ENCODE measurements around the gene FOS.
A peak's percentile ranks its signal among the peaks of the same experiment; 100 is the strongest.
"Not testable (repeated sequence)": the region's sequence is repeated elsewhere in the genome, so short reads cannot be mapped to it uniquely, and the experiment has no call there.

FOS gene

DNA sequence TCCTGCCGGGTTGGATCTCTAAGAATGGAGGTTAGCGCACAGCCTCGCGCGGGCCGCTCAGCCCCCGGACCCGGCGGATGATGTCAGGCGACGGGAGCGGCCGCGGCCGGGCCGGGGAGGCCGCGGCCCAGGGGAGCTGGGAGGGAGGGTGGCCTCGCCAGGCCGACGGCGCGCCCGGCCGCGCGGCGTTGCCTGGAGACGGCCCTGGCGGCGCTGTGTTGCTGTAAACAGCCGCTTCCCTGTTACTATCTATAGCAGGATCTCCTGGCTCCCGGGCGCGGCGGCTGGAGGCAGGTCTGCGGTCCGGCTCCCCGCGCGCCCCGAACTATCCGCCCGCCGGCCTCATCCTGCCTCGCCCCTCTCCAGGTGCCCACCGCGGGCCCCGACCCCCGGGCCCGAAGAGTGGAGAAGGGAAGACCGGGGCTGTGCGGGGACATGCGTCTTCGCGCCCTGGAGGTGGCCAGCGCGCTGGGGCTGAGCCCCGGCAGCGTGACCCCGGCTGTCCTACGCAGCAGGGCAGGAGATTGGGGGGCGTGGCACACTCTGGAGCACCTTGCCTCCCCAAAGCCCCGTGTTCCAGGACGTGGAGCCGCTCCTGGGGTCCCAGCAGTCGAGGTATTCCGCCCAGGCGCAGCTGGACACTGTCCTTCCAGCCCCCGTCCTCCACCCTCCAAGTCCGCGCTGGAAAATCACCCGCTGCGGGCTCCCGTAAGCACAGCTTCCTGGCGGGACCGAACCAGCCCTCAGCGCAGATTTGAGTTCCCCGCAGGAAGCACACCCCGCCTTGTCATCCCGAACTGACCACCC is 1.4 kb upstream of the FOS start:
- DNase-seq (ENCODE audit: low read depth, low spot score), result no peak

DNA sequence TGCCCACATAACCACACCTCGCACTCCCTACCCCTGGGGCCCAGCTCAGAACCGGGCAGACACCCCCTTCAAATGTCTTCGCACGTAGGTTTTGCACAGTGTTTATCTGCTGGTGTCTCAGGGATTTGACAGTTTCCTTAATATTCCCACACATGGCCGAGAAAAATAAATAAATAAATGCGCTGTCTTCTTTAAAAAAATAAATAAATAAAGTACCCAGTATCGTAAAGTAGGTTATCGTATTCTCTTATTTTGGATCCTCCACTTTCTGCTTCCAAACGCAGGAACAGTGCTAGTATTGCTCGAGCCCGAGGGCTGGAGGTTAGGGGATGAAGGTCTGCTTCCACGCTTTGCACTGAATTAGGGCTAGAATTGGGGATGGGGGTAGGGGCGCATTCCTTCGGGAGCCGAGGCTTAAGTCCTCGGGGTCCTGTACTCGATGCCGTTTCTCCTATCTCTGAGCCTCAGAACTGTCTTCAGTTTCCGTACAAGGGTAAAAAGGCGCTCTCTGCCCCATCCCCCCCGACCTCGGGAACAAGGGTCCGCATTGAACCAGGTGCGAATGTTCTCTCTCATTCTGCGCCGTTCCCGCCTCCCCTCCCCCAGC is 710 bp upstream of the FOS start:
- no peak for DNase-seq (ENCODE audit: low read depth, low spot score)

DNA sequence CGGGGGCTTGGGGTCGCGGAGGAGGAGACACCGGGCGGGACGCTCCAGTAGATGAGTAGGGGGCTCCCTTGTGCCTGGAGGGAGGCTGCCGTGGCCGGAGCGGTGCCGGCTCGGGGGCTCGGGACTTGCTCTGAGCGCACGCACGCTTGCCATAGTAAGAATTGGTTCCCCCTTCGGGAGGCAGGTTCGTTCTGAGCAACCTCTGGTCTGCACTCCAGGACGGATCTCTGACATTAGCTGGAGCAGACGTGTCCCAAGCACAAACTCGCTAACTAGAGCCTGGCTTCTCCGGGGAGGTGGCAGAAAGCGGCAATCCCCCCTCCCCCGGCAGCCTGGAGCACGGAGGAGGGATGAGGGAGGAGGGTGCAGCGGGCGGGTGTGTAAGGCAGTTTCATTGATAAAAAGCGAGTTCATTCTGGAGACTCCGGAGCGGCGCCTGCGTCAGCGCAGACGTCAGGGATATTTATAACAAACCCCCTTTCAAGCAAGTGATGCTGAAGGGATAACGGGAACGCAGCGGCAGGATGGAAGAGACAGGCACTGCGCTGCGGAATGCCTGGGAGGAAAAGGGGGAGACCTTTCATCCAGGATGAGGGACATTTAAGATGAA is 630 bp downstream of the FOS start:
- DNase-seq (ENCODE audit: low read depth, low spot score), result no peak

DNA sequence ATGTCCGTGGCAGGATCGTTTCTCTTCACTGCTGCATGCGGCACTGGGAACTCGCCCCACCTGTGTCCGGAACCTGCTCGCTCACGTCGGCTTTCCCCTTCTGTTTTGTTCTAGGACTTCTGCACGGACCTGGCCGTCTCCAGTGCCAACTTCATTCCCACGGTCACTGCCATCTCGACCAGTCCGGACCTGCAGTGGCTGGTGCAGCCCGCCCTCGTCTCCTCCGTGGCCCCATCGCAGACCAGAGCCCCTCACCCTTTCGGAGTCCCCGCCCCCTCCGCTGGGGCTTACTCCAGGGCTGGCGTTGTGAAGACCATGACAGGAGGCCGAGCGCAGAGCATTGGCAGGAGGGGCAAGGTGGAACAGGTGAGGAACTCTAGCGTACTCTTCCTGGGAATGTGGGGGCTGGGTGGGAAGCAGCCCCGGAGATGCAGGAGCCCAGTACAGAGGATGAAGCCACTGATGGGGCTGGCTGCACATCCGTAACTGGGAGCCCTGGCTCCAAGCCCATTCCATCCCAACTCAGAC is 1.2 kb downstream of the FOS start:
- no peak for DNase-seq (ENCODE audit: low read depth, low spot score)

DNA sequence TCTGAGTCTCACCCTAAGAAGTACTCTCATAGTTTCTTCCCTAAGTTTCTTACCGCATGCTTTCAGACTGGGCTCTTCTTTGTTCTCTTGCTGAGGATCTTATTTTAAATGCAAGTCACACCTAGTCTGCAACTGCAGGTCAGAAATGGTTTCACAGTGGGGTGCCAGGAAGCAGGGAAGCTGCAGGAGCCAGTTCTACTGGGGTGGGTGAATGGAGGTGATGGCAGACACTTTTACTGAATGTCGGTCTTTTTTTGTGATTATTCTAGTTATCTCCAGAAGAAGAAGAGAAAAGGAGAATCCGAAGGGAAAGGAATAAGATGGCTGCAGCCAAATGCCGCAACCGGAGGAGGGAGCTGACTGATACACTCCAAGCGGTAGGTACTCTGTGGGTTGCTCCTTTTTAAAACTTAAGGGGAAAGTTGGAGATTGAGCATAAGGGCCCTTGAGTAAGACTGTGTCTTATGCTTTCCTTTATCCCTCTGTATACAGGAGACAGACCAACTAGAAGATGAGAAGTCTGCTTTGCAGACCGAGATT is 1.7 kb downstream of the FOS start:
- no peak for DNase-seq (ENCODE audit: low read depth, low spot score)

DNA sequence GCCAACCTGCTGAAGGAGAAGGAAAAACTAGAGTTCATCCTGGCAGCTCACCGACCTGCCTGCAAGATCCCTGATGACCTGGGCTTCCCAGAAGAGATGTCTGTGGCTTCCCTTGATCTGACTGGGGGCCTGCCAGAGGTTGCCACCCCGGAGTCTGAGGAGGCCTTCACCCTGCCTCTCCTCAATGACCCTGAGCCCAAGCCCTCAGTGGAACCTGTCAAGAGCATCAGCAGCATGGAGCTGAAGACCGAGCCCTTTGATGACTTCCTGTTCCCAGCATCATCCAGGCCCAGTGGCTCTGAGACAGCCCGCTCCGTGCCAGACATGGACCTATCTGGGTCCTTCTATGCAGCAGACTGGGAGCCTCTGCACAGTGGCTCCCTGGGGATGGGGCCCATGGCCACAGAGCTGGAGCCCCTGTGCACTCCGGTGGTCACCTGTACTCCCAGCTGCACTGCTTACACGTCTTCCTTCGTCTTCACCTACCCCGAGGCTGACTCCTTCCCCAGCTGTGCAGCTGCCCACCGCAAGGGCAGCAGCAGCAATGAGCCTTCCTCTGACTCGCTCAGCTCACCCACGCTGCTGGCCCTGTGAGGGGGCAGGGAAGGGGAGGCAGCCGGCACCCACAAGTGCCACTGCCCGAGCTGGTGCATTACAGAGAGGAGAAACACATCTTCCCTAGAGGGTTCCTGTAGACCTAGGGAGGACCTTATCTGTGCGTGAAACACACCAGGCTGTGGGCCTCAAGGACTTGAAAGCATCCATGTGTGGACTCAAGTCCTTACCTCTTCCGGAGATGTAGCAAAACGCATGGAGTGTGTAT is 2.4 kb downstream of the FOS start:
- DNase-seq (ENCODE audit: low read depth, low spot score), result no peak

DNA sequence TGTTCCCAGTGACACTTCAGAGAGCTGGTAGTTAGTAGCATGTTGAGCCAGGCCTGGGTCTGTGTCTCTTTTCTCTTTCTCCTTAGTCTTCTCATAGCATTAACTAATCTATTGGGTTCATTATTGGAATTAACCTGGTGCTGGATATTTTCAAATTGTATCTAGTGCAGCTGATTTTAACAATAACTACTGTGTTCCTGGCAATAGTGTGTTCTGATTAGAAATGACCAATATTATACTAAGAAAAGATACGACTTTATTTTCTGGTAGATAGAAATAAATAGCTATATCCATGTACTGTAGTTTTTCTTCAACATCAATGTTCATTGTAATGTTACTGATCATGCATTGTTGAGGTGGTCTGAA is 3.0 kb downstream of the FOS start:
- DNase-seq (ENCODE audit: low read depth, low spot score), result no peak

DNA sequence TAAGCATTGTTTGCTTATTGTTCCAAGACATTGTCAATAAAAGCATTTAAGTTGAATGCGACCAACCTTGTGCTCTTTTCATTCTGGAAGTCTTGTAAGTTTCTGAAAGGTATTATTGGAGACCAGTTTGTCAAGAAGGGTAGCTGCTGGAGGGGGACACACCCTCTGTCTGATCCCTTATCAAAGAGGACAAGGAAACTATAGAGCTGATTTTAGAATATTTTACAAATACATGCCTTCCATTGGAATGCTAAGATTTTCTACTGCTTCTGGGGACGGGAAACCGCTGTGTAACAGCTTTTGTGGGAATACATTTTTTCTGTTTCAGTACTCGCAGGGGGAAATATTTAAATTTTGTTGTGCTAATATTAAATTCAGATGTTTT is 3.5 kb downstream of the FOS start:
- DNase-seq (ENCODE audit: low read depth, low spot score), result no peak

DNA sequence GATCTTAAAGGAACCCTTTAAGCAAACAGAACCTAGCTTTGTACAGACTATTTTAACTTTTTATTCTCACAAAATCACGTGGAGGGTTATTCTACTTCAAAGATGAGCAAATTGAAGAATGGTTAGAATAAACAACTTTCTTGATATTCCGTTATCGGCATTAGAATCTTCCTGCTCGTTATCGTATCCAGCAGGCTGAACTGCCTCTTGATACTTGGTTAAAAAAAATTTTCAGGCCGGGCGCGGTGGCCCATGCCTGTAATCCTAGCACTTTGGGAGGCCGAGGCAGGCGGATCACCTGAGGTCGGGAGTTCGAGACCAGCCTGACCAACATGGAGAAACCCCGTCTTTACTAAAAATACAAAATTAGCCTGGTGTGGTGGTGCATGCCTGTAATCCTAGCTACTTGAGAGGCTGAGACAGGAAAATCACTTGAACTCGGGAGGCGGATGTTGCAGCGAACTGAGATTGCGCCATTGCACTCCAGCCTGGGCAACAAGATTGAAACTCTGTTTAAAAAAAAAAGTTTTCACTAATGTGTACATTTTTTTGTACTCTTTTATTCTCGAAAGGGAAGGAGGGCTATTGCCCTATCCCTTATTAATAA is 4.0 kb downstream of the FOS start:
- DNase-seq (ENCODE audit: low read depth, low spot score), result not testable (repeated sequence)

DNA sequence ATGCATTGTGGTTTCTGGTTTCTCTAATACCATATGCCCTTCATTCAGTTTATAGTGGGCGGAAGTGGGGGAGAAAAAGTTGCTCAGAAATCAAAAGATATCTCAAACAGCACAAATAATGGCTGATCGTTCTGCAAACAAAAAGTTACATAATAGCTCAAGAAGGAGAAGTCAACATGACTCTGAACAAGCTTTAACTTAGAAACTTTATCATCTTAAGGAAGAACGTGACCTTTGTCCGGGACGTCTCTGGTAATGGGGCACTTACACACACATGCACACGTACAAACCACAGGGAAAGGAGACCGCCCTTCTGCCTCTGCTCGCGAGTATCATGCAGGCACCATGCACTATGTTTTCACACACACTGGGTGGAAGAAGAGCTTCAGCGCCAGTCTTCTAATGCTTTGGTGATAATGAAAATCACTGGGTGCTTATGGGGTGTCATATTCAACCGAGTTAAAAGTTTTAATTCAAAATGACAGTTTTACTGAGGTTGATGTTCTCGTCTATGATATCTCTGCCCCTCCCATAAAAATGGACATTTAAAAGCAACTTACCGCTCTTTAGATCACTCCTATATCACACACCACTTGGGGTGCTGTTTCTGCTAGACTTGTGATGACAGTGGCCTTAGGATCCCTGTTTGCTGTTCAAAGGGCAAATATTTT is 4.7 kb downstream of the FOS start:
- DNase-seq (ENCODE audit: low read depth, low spot score), result no peak

DNA sequence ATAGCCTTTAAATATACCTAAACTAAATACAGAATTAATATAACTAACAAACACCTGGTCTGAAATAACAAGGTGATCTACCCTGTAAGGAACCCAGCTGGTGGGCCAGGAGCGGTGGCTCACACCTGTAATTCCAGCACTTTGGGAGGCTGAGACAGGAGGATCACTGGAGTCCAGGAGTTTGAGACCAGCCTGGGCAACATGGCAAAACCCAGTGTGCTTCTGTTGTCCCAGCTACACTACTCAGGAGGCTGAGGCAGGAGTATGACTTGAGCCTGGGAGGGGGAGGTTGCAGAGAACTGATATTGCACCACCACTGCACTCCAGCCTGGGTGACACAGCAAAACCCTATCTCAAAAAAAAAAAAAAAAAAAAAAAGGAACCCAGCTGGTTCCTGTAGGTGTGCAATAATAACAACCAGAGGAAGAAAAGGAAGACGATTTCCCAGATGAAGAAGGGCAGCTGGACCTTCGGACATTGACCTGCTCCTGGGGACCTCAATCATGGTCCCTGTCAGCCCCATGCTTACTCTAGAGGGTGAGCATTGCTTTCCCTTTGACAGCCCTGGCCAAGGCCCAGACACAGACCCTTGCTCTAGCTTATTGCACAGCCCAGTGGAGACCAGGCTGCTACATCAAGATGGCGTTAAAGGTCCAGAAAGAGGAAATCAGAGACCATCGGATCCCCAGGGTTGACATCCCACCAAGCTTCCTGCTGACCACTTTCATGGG is 5.4 kb downstream of the FOS start:
- no peak for DNase-seq (ENCODE audit: low read depth, low spot score)

DNA sequence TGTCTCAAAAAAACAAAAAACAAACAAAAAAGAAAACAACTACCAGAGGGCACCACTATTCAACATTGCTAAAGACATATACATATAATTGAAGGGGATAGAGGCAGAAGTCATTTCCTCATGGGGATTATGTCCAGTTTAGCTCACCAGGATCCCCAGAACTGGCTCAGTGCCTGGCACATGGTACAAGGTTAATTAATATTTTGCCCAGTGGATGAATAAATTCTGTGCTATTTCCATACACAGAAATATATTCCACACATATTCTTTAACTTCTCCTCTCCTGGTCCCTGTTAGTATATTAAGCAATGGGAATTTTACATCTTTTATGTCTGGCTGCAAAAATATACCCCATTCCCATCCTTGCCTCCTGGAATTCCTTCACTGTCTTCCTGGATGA is 6.7 kb downstream of the FOS start:
- no peak for DNase-seq (ENCODE audit: low read depth, low spot score)

DNA sequence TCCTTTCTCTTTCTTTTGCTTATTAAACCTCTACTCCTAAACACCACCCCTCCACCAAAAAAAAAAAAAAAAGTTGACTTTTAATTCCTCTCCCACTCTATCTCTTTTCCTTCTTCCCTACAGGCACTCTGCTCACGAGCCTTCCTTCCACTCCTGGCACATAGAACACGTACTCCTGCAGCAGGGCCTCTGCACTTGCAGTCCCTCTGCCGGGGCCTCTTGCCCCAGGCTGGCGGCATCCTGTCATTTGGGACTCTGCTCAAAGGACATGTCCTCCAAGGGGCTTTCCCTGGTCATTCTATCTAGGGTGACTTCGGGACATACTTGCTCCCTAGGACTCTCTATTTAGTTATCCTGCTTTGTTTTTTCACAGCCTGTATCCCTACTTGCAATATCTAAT is 7.7 kb downstream of the FOS start:
- no peak for DNase-seq (ENCODE audit: low read depth, low spot score)

DNA sequence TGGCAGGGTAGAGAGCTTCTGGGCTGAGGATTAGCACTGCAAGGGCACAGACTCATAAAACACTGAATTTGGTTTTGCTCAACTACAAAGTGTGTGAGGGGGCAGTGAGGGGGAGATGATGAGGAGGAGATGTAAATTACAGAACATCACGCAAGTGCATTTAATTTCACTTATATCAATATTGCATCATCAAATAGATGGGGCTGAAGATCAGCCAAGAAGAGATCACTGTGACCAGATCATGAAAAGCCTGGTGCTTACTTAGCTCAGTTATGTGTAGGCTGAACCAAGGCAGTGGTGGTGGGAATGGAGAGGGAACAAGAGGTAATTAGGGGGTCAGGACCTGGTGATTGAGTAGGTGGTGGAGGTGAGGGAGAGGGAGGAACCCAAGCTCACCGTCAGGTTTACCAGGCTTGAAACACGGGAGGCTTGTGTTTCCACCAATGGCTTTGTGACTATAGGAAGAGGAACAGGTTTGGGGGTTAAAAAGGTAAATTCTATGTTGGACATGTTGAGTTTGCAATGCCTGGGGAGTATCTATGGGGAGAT is 11.3 kb downstream of the FOS start:
- no peak for DNase-seq (ENCODE audit: low read depth, low spot score)

DNA sequence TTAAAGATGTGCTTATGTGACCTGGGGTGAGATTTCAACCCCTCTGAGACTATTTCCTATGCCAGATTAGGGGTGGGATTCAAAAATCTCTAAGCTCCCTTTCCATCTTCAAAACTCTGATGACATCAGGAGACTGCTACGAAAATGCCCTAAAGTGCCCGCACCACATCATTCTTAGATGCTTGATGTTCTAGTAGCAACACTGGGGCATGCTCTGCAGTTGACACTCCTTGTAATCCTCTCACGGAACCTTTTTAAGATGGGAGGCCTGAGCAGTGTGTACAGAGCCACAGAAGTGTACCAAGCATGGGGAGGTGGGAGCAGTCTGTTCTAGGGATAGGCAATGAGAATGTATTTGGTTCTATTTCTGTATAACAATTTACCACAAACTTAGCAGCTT is 12.2 kb downstream of the FOS start:
- DNase-seq (ENCODE audit: low read depth, low spot score), result no peak

DNA sequence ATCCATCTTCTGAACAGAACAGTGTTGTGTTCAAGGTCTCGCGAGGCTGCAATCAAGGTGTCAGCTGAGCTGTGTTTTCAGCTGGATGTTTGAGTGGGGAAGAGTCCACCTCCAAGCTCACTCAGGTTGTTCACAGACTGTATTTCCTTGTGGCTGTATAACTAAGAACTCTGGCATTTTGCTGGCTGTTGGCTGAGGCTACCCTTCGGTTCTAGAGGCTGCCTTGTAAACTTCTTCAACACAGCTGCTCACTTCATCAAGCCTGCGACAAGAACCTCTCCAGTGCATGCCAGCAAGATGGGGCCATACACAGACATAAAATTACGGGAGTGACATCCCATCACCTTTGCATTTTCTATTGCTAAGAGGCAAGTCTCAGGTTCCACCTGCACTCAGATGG is 12.7 kb downstream of the FOS start:
- no peak for DNase-seq (ENCODE audit: low read depth, low spot score)

DNA sequence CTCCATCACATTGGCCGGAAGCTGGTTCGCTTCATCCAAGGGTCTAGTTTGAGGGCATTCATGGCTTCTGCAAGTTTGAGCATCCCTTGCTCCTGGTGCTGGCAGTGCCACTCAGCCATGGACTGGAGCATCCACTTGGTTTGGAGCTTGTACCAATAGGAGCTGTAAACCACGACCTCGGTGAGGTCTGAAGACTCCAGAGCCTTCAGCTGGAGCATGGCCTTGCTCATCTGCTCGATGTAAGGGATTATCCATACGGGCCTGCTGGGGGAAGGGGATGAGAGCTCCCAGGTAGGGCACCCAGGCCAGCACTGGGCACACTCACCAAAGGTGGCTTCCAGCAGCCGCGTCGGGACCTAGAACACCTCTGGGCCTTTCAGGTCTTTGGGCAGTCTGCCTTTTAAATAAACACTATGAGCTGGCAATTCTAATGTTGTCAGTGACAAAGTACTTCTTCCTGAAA is 13.5 kb downstream of the FOS start:
- DNase-seq (ENCODE audit: low read depth, low spot score), result no peak

DNA sequence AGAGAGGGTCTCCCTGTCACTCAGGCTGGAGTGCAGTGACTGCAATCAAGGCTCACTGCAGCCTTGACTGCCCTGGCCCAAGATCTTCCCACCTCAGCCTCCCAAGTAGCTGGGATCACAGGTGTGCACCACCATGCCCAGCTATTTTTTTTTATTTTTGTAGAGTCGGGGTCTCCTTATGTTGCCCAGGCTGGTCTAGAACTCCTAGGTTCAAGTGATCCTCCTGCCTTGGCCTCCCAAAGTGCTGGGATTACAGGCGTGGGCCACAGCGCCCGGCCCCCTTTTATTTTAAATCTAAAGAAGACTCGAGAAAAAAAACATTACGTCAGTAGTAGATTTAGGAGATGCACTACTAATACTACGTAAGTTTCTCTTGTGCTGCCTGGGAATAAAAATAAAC is 14.3 kb downstream of the FOS start:
- no peak for DNase-seq (ENCODE audit: low read depth, low spot score)

DNA sequence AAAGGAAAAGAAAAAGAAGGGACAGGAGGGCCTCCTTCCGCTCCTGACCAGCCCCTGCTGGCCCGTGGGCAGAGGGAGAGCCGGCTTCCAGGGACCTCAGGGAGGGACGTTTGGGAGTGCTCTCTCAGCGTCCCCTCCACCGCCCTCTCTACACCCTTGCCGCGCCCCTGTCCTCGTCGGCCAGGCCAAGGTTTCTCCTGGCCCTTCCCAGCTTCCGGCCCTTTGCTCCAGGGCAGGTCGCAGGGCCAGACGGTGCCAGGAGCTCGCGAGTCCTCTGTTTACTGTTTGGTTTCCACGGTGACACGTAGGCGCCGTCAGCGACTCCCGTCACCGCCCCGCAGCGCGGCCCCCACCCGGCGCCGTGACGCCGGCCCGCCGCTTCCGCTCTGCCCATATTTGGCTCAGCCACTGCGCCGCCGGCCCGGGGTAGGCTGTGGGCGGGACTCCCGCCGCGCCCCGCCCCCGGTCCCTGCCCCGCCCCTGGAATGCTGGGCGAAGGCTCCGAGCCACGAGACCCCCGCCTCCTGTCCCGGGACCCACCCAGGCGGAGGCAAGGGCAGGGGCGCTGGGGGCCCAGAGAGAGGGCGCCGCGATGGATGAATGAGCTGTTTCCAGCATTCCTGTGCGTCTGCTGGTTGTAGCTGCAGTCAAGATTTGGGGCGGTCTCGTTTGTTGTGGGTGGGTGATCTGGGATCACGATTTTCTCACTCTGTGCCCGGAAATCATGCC is 15.5 kb downstream of the FOS start:
- peak; percentile 88 for DNase-seq (ENCODE audit: low read depth, low spot score)
